Caki2 (cell line): ENCODE data around the gene ARPC2. TPM values are rescaled to one million over a fixed set of nuclear protein-coding genes. Genes with fewer than 3 reads are reported as not detected.

Source experiments
- DNase-seq: peaks from one replicate; pipeline ENCODE4 v3.0.0-alpha.2; 2015; ENCODE audit warnings: low read depth
- in situ Hi-C: cut with HindIII; loops from 2 replicates; pipeline ENCODE4 v1.10.0; 2016; ENCODE audit warnings: low sequenced_read_pairs, low pct_unique_long_range_greater_than_20kb, mixed read lengths
- total RNA-seq: library from RNA; depleted of rRNA; stranded (reverse); fragments of >200 nt; shearing (Covaris generic); gene quantifications from 2 replicates; pipeline ENCODE4 v1.2.3, GENCODE V29; 2014; ENCODE audit warnings: low replicate concordance

Gene ARPC2
- total RNA-seq, 1 experiment from 2014 or later: 533 TPM

DNA sequence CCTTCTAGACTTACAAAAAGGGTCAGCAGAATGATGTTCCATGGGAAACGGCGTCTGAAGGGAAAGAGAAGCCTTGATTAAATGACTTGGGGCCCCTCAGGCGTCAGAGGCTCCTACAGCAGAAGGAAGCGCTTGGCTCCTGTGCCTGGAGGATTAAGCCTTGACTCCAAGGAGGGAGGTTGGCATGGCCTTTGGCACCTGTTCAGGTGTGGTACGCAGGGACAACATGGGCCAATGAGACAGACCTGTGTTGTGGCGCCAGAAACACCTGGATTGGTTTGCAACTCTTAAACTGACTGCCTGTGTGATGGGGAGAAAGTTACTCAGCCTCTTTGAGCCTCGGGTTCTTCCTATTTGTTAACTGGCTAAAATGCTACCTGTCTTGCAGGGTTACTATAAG is 60.9 kb downstream of the ARPC2 start:
- in situ Hi-C loops: no loop called here
- DNase-seq: no peak

GRCh38 chr2:218278531-218279360 is 61.8 kb downstream of the ARPC2 start:
- no peak for DNase-seq
- in situ Hi-C loops: no loop called here

DNA sequence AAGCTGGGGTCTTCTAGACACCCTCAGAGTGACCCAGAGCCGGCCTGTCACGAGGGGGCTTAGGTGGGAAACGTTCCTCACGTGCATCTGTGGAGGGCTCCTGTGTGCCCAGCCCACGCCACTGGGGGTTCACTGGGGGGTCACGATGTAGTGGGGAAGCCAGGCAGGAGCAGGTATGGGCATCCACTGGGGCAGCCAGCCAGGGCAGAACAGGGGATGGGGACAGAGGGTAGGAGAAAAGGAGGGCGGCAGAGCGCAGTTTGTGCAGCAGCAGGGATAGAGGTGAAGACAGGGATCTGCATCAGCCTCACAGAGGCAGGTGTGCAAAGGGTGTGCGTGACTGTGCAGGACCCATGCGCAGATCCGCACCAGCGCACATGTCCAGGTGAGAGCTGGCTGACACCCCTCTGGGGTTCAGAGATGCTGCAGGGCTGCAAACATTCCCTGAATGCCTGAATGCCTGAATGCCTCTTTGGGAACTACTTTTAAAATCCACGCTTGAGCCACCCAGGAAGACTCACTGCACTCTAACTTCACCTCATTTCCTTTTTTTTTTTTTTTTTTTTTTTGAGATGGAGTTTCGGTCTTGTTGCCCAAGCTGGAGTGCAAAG is 63.4 kb downstream of the ARPC2 start:
- DNase-seq: no peak
- in situ Hi-C loops: no loop called here

GRCh38 chr2:218281449-218281848 is 64.5 kb downstream of the ARPC2 start:
- no peak for DNase-seq
- in situ Hi-C loops: no loop called here

GRCh38 chr2:218282173-218282991 is 65.4 kb downstream of the ARPC2 start:
- no peak for DNase-seq
- in situ Hi-C loops: no loop called here

DNA sequence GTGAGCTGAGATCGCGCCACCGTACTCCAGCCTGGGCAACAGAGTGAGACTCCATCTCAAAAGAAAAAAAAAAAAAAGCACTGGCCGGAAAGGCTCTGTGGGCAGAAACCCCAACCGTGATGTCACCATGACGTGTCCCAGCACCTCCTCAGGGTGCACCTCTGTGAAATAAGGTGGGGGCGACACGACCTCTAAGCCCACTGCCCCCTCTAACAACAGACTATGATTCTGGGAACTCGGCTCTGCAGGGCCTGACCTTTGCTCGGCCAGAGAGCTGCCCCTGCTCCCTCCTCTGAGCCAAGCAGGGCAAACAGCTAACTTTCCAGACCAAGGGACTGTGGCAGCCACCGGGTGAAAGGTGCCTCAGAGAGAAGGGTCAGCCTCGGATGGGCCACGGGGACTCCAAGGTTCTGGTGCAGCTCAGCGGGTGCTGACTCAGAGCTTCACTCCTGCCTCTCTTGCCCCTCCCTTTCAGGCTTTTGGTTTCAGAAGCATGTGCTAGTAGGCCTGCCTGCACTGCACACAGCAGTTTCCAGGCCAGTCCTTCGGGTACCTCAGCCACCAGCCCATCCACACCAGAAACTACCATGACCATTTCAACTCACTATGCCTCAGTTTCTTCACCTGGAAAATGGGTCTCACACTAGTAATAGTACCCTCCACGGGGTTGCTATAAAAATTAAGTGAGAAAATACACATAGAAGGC is 67.3 kb downstream of the ARPC2 start:
- in situ Hi-C loops: no loop called here
- peak; percentile 39 for DNase-seq

DNA sequence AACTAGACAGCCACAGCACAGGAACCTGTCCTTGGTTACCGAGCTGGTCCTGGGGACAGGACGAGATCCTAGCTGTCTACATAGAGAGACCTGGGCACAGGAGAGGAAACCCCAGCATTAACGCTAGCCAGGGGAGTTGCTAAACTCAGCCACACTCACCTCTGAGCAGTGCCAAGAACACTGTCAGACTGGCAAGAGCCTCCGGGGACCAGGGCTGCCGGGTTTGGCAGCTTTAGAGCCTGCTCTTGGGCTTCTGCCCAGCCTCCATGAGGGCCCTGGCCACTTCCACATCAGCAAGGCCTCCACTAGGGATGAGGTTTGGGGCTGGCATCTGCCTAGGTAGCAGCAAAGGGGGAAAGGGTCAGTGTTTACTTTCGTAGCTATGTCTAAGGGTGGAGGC is 68.6 kb downstream of the ARPC2 start:
- DNase-seq: no peak
- in situ Hi-C loops: no loop called here

- in situ Hi-C loops: no loop called here
- DNase-seq: peak; percentile 95
Observed at GRCh38 chr2:218286570-218287459, 69.8 kb downstream of the ARPC2 start.

DNA sequence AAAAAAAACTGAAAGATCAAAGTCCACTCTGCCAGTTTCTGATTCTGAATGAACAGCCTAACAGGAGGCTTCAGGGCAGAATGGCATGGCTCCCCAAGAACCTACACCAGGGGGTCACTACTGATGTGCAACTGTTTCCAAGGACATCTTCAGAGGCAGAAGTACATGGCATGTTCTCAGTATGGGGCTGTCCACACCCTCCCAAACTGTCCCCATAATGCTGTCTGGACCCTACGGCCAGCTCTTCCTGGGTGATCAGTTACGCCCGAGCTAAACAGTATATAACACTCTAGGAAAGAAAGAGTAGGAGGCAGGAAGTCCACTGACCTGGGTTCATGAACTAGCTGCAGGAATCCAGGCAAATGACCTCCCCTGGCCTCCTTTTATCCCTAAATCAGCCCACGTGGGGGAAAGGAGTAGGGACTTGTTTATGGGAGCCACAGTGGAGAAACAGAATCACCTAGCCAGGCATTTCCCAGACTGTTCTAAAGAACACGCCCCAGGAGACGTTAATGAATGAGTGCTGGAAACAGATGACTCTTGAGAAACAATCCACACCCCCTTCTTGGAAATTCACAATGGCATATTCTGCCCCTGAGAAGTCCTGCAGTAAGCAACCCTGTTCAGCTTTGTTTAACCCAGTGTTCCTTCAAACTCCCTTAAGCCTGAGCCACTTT is 72.8 kb downstream of the ARPC2 start:
- DNase-seq: peak; percentile 36
- in situ Hi-C loops: no loop called here

DNA sequence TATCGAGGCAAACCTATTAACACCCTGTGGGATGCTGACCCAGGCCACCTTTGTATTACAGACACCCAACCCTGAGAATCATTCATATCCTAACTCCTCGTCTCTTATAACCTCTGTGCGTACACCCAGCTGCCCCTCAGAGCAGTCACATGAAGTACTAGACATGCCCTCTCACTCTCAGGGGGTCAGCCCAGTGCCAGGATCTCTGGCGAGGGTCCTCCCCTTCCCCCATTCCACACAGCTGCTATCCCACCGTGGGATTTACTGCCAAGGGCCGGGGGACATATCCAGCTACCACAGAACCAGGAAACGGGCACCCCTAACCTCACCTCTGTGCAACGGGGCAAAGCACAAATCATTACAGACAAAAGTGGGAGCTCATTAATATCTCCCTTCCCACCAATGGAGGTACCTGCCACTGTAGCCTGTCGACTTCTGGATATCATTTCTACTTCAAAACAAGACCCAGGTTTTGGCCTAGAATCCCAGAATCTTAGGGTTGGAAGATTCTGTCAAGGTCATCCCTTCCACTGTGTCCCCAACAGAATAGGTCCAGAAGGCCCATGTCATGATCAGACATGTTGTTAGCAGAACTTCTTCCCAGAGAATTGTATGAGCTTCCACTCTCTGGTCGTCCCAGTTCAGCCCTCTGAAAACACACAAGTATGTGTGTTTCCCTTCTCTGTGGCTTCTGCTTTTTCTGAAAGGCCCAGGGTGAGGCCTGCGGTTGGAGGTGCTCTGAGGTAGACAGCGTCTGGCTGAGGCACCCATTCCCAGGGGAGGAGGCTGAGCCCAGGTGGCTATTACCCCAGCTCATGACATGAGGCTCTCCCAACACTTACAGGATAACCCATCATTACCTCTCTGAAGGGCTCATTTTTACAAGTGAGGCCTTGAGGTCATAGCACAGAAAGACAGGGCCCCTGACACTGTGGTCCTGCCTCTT is 73.6 kb downstream of the ARPC2 start:
- in situ Hi-C loops: no loop called here
- DNase-seq: no peak

GRCh38 chr2:218291318-218292047 is 74.5 kb downstream of the ARPC2 start:
- DNase-seq: no peak
- in situ Hi-C loops: no loop called here

DNA sequence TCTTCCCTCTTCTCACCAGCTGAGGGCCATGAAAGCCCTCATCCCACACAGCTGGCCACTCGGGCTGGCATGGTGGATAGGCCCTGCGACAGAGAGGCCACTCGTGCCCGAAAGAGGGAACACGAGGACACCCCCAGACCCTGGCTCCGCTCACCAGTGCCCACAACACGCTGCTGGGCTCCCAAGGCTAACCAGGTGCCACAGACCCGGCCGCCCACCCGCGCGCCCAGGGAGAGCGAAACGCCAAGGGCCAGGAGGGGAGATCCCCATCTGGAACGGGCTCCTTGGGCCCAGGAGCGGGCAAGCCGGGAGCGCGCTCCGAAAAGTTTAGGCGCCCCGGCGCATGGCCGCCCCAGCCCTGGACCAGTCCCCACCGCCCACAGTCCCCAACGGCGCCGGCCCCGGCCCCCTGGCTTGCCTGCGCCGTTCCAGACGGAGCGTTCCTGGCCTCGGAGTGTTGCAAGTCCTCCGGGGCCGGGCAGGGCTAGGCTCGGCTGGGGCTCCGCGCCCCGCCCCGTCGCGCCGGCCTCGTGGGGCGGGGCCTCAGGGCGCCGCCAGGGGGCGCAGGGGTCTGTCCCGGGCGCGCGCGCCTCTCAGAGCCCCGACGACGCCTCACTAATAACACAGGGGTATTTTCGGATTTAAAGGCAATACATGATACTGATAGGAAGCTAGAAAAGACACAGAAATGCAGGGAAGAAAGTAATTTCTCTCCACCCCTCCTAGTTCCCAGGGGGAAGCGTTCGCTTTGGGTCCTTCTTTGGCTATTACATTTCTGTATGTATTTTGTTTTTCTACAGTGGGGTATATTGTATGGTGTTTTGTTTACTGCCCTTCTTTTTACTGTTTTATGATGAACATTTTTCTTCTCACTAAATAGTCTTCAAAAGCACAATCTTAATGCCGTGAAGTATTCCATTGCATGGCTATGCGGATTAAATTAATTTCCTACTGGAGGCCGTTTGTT is 75.3 kb downstream of the ARPC2 start, which contains the start of gene TMBIM1:
Gene TMBIM1, minus strand, starts transcription at position 456 of the 967 bp plus-strand sequence. CDS start 10,362 bp downstream, outside the sequence.
- DNase-seq: peak; percentile 65
- in situ Hi-C loops: no loop called here

GRCh38 chr2:218293715-218294429 is 76.9 kb downstream of the ARPC2 start:
- DNase-seq: no peak
- in situ Hi-C loops: no loop called here
